GM06990 (cell line): ENCODE results near the gene TMEM132C.

ENCODE experiments used
- DNase-seq: peaks from one replicate; pipeline ENCODE4 v3.0.0-alpha.2; 2011; ENCODE audit not compliant: insufficient read length; ENCODE audit errors: extremely low read depth
- H3K27me3 ChIP-seq: replicated peaks from 2 replicates; pipeline ENCODE4 v1.6.0; 2011; ENCODE audit warnings: low read length; ENCODE audit not compliant: control insufficient read depth, insufficient read depth
- H3K36me3 ChIP-seq: 2 replicates; pipeline ENCODE4 v1.5.1; 2011; ENCODE audit warnings: low read length; ENCODE audit not compliant: control insufficient read depth, insufficient read depth
- H3K4me3 ChIP-seq: replicated peaks from 2 replicates; pipeline ENCODE4 v1.5.1; 2011; ENCODE audit warnings: low read depth, mild to moderate bottlenecking, control low read depth, low read length
- CTCF ChIP-seq: IDR thresholded peaks from 2 replicates; pipeline ENCODE4 v1.5.1; 2011; ENCODE audit warnings: low read length, control low read depth, mild to moderate bottlenecking, inconsistent platforms; ENCODE audit not compliant: insufficient read depth, poor library complexity, severe bottlenecking

The TMEM132C gene

GRCh38 chr12:128747441-128747840, 480.5 kb downstream of the TMEM132C start:
- H3K27me3 ChIP-seq = no peaks in the 10 kb centered on the region
- no peak for TF ChIP-seq CTCF
- no peak for DNase-seq
- H3K4me3 ChIP-seq = no peak overlapping the region
- no peaks in the 10 kb centered on the region for H3K36me3 ChIP-seq

GRCh38 chr12:128752386-128752785, 485.4 kb downstream of the TMEM132C start:
- no peak for DNase-seq
- Histone ChIP-seq H3K36me3 (no peaks in the 10 kb centered on the region), H3K27me3 (no peaks in the 10 kb centered on the region), H3K4me3 (no peak overlapping the region)
- TF ChIP-seq CTCF = no peak

GRCh38 chr12:128753438-128753837, 486.5 kb downstream of the TMEM132C start:
- H3K27me3 ChIP-seq = no peaks in the 10 kb centered on the region
- no peaks in the 10 kb centered on the region for H3K36me3 ChIP-seq
- no peak for DNase-seq
- no peak overlapping the region for H3K4me3 ChIP-seq
- no peak for TF ChIP-seq CTCF

GRCh38 chr12:128754275-128754674, 487.3 kb downstream of the TMEM132C start:
- no peak for TF ChIP-seq CTCF
- Histone ChIP-seq H3K27me3 (no peaks in the 10 kb centered on the region), H3K36me3 (no peaks in the 10 kb centered on the region), H3K4me3 (no peak overlapping the region)
- no peak for DNase-seq

- no peak for TF ChIP-seq CTCF
- Histone ChIP-seq H3K36me3 (no peaks in the 10 kb centered on the region), H3K4me3 (no peak overlapping the region), H3K27me3 (no peaks in the 10 kb centered on the region)
- no peak for DNase-seq
Measured at GRCh38 chr12:128755566-128755965, 488.6 kb downstream of the TMEM132C start.
